K562 treated with DMSO at 1 percent for 48 hours (cell line): ENCODE data around the gene NUMB. TPM values are rescaled to one million over a fixed set of nuclear protein-coding genes. Genes with fewer than 3 reads are reported as not detected.

Experiments used
- total RNA-seq: library from RNA; unstranded; fragments of 300-600 nt; gene quantifications from 2 replicates; pipeline ENCODE4 v1.2.3, GENCODE V29; 2022; ENCODE audit warnings: low replicate concordance; ENCODE audit errors: extremely low read depth

NUMB gene
- total RNA-seq, result not detected in 2 replicates

GRCh38 chr14:73458183-73458976 is at the start of gene NUMB:
NUMB (minus strand) TSS chr14:73458546; CDS start chr14:73355751, 102,795 bp downstream.

DNA sequence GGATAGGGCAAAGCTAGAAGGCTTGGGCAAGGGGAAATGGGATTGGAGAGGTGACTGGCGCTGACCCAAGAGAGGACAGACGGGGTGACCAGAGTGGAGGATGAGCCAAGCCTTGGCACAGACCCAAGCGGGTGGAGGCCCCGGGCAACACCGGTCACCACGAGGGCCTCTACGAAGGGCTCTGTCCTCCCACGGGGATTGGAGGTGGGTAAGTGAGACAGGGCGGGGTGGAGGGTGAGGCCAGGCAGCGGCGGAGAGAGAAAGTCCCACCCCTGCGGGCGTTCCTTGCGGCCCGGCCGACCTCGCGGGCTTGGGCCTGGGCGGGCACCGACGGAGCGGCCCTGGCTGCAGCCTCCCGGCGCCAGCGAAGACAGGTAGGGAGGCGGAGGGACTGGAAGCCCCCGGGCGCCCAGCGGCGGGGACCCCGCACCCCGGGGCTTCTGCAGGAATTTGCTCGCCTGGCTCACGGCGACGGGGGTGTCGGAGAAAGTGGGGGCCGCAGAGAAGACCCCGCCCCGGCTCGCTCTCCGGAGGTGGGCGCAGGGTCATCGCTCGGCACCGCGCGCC is 221.0 kb downstream of the NUMB start, which contains the start of gene PAPLN:
TSS of gene PAPLN (plus strand) at position 288 of the 567 bp plus-strand sequence. CDS start 2,273 bp downstream, outside the sequence.

Other genes with a start within 250 kb of the NUMB start
- gene PAPLN, start 221.0 kb downstream of the NUMB start, total RNA-seq, result not detected in 2 replicates
- gene RIOX1, start 32.4 kb upstream of the NUMB start, total RNA-seq, result not detected in 2 replicates
- gene ACOT1, start 78.6 kb upstream of the NUMB start, total RNA-seq, result not detected in 2 replicates
- not detected in 2 replicates for gene HEATR4, start 100.4 kb upstream of the NUMB start, total RNA-seq
- not detected in 2 replicates for gene ACOT2, start 110.7 kb upstream of the NUMB start, total RNA-seq
- not detected in 2 replicates for gene ACOT4, start 133.3 kb upstream of the NUMB start, total RNA-seq
- not detected in 2 replicates for gene ACOT6, start 154.0 kb upstream of the NUMB start, total RNA-seq
- gene DNAL1, start 186.4 kb upstream of the NUMB start, total RNA-seq, result not detected in 2 replicates